Endodermal cell (in vitro differentiated cells): ENCODE results near the gene EMX2. TPM values are rescaled to one million over a fixed set of nuclear protein-coding genes. Genes with fewer than 3 reads are reported as not detected.

Experiments used
- DNase-seq: peaks from one replicate; pipeline ENCODE4 v3.0.0-alpha.2; 2017
- H3K27ac ChIP-seq: 2 replicates; pipeline ENCODE4 v1.5.1; 2013; ENCODE audit warnings: mild to moderate bottlenecking, low read depth, low read length, moderate library complexity
- H3K27me3 ChIP-seq: 2 replicates; pipeline ENCODE4 v1.6.1; 2013; ENCODE audit warnings: mild to moderate bottlenecking, low read length, moderate library complexity; ENCODE audit not compliant: insufficient read depth, control insufficient read depth, poor library complexity, severe bottlenecking
- H3K36me3 ChIP-seq: 2 replicates; pipeline ENCODE4 v1.7.0; 2013; ENCODE audit warnings: mild to moderate bottlenecking, low read length, moderate library complexity; ENCODE audit not compliant: control insufficient read depth, insufficient read depth
- H3K4me1 ChIP-seq: one replicate; pipeline ENCODE4 v1.7.0; 2013; ENCODE audit warnings: low read length; ENCODE audit not compliant: control insufficient read depth, insufficient read depth
- H3K4me3 ChIP-seq: 2 replicates; pipeline ENCODE4 v1.5.1; 2013; ENCODE audit warnings: mild to moderate bottlenecking, low read length, moderate library complexity
- H3K9ac ChIP-seq: 2 replicates; pipeline ENCODE4 v1.6.1; 2013; ENCODE audit warnings: mild to moderate bottlenecking, low read length, moderate library complexity; ENCODE audit not compliant: poor library complexity, severe bottlenecking; ENCODE audit errors: extremely low read depth
- H3K9me3 ChIP-seq: 2 replicates; pipeline ENCODE4 v1.6.1; 2013; ENCODE audit warnings: mild to moderate bottlenecking, low read length, moderate library complexity; ENCODE audit not compliant: control insufficient read depth
- H3K27ac Mint-ChIP-seq: 2 replicates; pipeline ENCODE4 v1.8.0; 2020; ENCODE audit warnings: mixed read lengths
- H3K27me3 Mint-ChIP-seq: 2 replicates; pipeline ENCODE4 v1.8.0; 2021; ENCODE audit warnings: mild to moderate bottlenecking, mixed read lengths; ENCODE audit not compliant: insufficient read depth
- H3K36me3 Mint-ChIP-seq: 2 replicates; pipeline ENCODE4 v1.8.0; 2020; ENCODE audit warnings: low read depth, mixed read lengths
- H3K4me1 Mint-ChIP-seq: 2 replicates; pipeline ENCODE4 v1.8.0; 2020; ENCODE audit warnings: mixed read lengths
- H3K4me3 Mint-ChIP-seq: 2 replicates; pipeline ENCODE4 v1.8.0; 2020; ENCODE audit warnings: mild to moderate bottlenecking, moderate library complexity, mixed read lengths
- H3K9me3 Mint-ChIP-seq: 2 replicates; pipeline ENCODE4 v1.8.0; 2020; ENCODE audit warnings: mild to moderate bottlenecking, mixed read lengths
- CTCF ChIP-seq: fragments of 200-600 bp; sonication (generic); conservative IDR thresholded peaks from 2 replicates; pipeline ENCODE4 v1.5.0; 2021; ENCODE audit warnings: antibody characterized with exemption, mild to moderate bottlenecking
- WGBS, 2 experiments: methylation state at CpG; one replicate each; pipeline versions ENCODE4 v1.1.5 to v1.1.7; 2013; ENCODE audit warnings: missing lambda C conversion rate in 2 of 2, mixed read lengths in 1 of 2; ENCODE audit not compliant: insufficient coverage in 1 of 2, insufficient read length in 1 of 2; 5-methylcytosine and 5-hydroxymethylcytosine counted together
- total RNA-seq, 2 donors: library from RNA; stranded (reverse); fragmentation: NEBNext Ultra II Directional in 1 of 2; extraction: Animal tissue kit (Norgen Biotek cat#: 25700) in 1 of 2; gene quantifications; 2 replicates in 1 of 2; 3 replicates in 1 of 2; pipeline ENCODE4 v1.2.1, GENCODE V29; 2021

Gene EMX2
- total RNA-seq, 2 donors from 2014 or later, result 0.18 TPM; not detected in 1

GRCh38 chr10:117568334-117568733 is 25.8 kb downstream of the EMX2 start:
- no peaks in the 10 kb centered on the region for H3K9me3 Mint-ChIP-seq
- DNase-seq, result no peak
- Histone ChIP-seq H3K9ac (no peak overlapping the region), H3K27ac (no peak overlapping the region), H3K9me3 (no peaks in the 10 kb centered on the region), H3K4me3 (no peak overlapping the region), H3K4me1 (peaks cover 5% of the 10 kb centered on the region), H3K27me3 (peaks cover 63% of the 10 kb centered on the region), H3K36me3 (no peaks in the 10 kb centered on the region)
- no peak overlapping the region for H3K27ac Mint-ChIP-seq
- no peak for TF ChIP-seq CTCF
- H3K4me3 Mint-ChIP-seq, result no peak overlapping the region
- peaks cover 64% of the 10 kb centered on the region for H3K27me3 Mint-ChIP-seq
- no peaks in the 10 kb centered on the region for H3K36me3 Mint-ChIP-seq
- peaks cover 10% of the 10 kb centered on the region for H3K4me1 Mint-ChIP-seq
- 86 to 89% methylated on average over 5 to 7 of the region's 7 CpGs for WGBS, 2 experiments

DNA sequence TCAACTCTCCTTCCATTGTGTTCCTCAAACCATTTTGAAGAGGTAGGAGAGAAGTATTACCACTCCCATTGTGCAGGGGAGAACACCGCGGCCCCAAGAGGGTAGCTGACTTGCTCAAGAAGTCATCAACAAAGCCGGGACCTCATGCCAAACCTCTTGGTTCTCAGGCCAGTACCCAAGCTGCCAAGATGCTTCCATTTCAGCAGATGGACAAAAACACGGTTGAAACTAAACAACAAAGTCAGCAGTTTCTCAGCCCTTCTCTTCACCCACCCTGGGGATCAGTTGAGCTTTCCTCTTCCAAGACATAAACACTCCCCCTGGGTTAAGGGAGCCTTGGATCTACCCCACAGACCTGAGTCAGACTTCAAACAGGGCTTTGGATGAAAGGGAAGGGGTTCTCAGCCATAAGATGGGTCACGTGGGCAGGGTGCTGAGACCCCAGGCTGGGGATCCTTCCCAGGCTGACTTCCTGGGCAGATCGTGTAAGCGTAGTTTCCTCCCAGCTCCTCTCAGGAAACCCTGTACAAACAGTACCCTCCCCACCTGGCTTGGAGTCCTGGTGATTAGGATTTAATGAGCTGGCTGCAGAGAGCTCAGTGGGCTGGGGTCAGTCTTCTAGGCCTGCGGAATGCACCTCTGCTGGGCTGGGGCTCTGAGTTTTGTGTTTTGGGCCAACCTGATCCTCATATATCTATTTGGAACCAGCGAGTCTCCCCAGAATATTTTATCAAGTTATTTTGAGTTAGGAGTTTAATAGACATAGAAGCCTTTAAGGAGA is 27.3 kb downstream of the EMX2 start:
- Mint-ChIP-seq H3K4me3 (no peak overlapping the region), H3K27ac (no peak overlapping the region), H3K36me3 (no peaks in the 10 kb centered on the region), H3K4me1 (peaks cover 10% of the 10 kb centered on the region), H3K9me3 (no peaks in the 10 kb centered on the region), H3K27me3 (peaks cover 72% of the 10 kb centered on the region)
- Histone ChIP-seq H3K27me3 (peaks cover 60% of the 10 kb centered on the region), H3K27ac (no peak overlapping the region), H3K9ac (no peak overlapping the region), H3K4me1 (peaks cover 5% of the 10 kb centered on the region), H3K4me3 (no peak overlapping the region), H3K9me3 (no peaks in the 10 kb centered on the region), H3K36me3 (no peaks in the 10 kb centered on the region)
- no peak for TF ChIP-seq CTCF
- WGBS, 2 experiments, result 75 to 100% methylated on average over 3 to 9 of the region's 9 CpGs
- no peak for DNase-seq

- H3K27ac Mint-ChIP-seq, result no peak overlapping the region
- peaks cover 76% of the 10 kb centered on the region for H3K27me3 Mint-ChIP-seq
- H3K4me1 ChIP-seq, result peaks cover 5% of the 10 kb centered on the region
- no peaks in the 10 kb centered on the region for H3K9me3 ChIP-seq
- H3K27ac ChIP-seq, result no peak overlapping the region
- no peak overlapping the region for H3K4me3 Mint-ChIP-seq
- no peaks in the 10 kb centered on the region for H3K9me3 Mint-ChIP-seq
- H3K9ac ChIP-seq, result no peak overlapping the region
- no peaks in the 10 kb centered on the region for H3K36me3 Mint-ChIP-seq
- no peak overlapping the region for H3K4me3 ChIP-seq
- WGBS, 2 experiments, result 71 to 81% methylated on average over 4 to 5 of the region's 5 CpGs
- no peak for TF ChIP-seq CTCF
- H3K36me3 ChIP-seq, result no peaks in the 10 kb centered on the region
- H3K27me3 ChIP-seq, result peaks cover 71% of the 10 kb centered on the region
- peaks cover 10% of the 10 kb centered on the region for H3K4me1 Mint-ChIP-seq
- DNase-seq, result no peak
Observed at GRCh38 chr10:117570880-117571279, 28.3 kb downstream of the EMX2 start.
